Trophoblast cell (in vitro differentiated cells and primary cell): Measurements from ENCODE around the gene GOLPH3L.
A peak's percentile ranks its signal among the peaks of the same experiment; 100 is the strongest.
"Not testable (repeated sequence)": the region's sequence is repeated elsewhere in the genome, so short reads cannot be mapped to it uniquely, and the experiment has no call there.

Experiments used
- DNase-seq, 2 donors: peaks; one replicate each; pipeline ENCODE4 v3.0.0-alpha.2; 2016
- H2AFZ ChIP-seq: 2 replicates; pipeline ENCODE4 v1.6.1; 2013; ENCODE audit warnings: low read length, moderate library complexity, mild to moderate bottlenecking; ENCODE audit not compliant: insufficient read depth, poor library complexity
- H2AK5ac ChIP-seq: 2 replicates; pipeline ENCODE4 v1.6.1; 2013; ENCODE audit warnings: mild to moderate bottlenecking, low read length
- H2BK120ac ChIP-seq: 2 replicates; pipeline ENCODE4 v1.6.1; 2013; ENCODE audit warnings: low read length, mild to moderate bottlenecking, moderate library complexity; ENCODE audit not compliant: insufficient read depth, poor library complexity
- H2BK12ac ChIP-seq: 2 replicates; pipeline ENCODE4 v1.6.1; 2013; ENCODE audit warnings: mild to moderate bottlenecking, low read length, moderate library complexity
- H2BK5ac ChIP-seq: 2 replicates; pipeline ENCODE4 v1.6.1; 2013; ENCODE audit warnings: low read length, low read depth, moderate library complexity, mild to moderate bottlenecking; ENCODE audit not compliant: poor library complexity
- H3K14ac ChIP-seq: 2 replicates; pipeline ENCODE4 v1.6.1; 2013; ENCODE audit warnings: mild to moderate bottlenecking, low read length
- H3K18ac ChIP-seq: 2 replicates; pipeline ENCODE4 v1.6.1; 2013; ENCODE audit warnings: mild to moderate bottlenecking, low read length
- H3K23ac ChIP-seq: 2 replicates; pipeline ENCODE4 v1.6.1; 2013; ENCODE audit warnings: low read length
- H3K27ac ChIP-seq: 2 replicates; pipeline ENCODE4 v1.5.1; 2013; ENCODE audit warnings: low read depth, mild to moderate bottlenecking, inconsistent platforms, low read length, moderate library complexity
- H3K27me3 ChIP-seq: 2 replicates; pipeline ENCODE4 v1.6.1; 2013; ENCODE audit warnings: inconsistent platforms, mild to moderate bottlenecking, low read length, moderate library complexity; ENCODE audit not compliant: insufficient read depth
- H3K36me3 ChIP-seq, 2 experiments: 1 replicate in 1 of 2; 2 replicates in 1 of 2; pipeline ENCODE4 v1.6.1; 2013; ENCODE audit warnings: low read length in 2 of 2, mild to moderate bottlenecking in 2 of 2, moderate library complexity in 1 of 2; ENCODE audit not compliant: insufficient read depth in 2 of 2, control insufficient read depth in 1 of 2
- H3K4ac ChIP-seq: 2 replicates; pipeline ENCODE4 v1.6.1; 2013; ENCODE audit warnings: low read depth, mild to moderate bottlenecking, low read length, moderate library complexity
- H3K4me1 ChIP-seq, 2 experiments: 1 replicate in 1 of 2; 2 replicates in 1 of 2; pipeline ENCODE4 v1.6.1; 2013; ENCODE audit warnings: low read length in 2 of 2, mild to moderate bottlenecking in 2 of 2, moderate library complexity in 1 of 2; ENCODE audit not compliant: insufficient read depth in 2 of 2, control insufficient read depth in 1 of 2
- H3K4me2 ChIP-seq: 2 replicates; pipeline ENCODE4 v1.6.1; 2013; ENCODE audit warnings: inconsistent platforms, mild to moderate bottlenecking, low read length, moderate library complexity
- H3K4me3 ChIP-seq: 2 replicates; pipeline ENCODE4 v1.5.1; 2013; ENCODE audit warnings: mild to moderate bottlenecking, low read depth, low read length, inconsistent platforms
- H3K79me1 ChIP-seq: one replicate; pipeline ENCODE4 v1.6.1; 2013; ENCODE audit warnings: low read length
- H3K79me2 ChIP-seq: 2 replicates; pipeline ENCODE4 v1.6.1; 2013; ENCODE audit warnings: low read length, mild to moderate bottlenecking; ENCODE audit not compliant: control insufficient read depth, insufficient read depth, poor library complexity
- H3K9ac ChIP-seq: 2 replicates; pipeline ENCODE4 v1.6.1; 2013; ENCODE audit warnings: mild to moderate bottlenecking, low read length
- H3K9me3 ChIP-seq: 2 replicates; pipeline ENCODE4 v1.6.1; 2013; ENCODE audit warnings: low read depth, mild to moderate bottlenecking, control low read depth, inconsistent platforms, low read length; ENCODE audit not compliant: insufficient read depth
- H4K12ac ChIP-seq: 2 replicates; pipeline ENCODE4 v1.6.1; 2013; ENCODE audit warnings: low read depth, mild to moderate bottlenecking, low read length, moderate library complexity
- H4K8ac ChIP-seq: 2 replicates; pipeline ENCODE4 v1.6.1; 2013; ENCODE audit warnings: low read depth, mild to moderate bottlenecking, low read length, moderate library complexity
- H4K91ac ChIP-seq: one replicate; pipeline ENCODE4 v1.6.1; 2013; ENCODE audit warnings: low read depth, mild to moderate bottlenecking, low read length, moderate library complexity
- WGBS: extraction: QIAGEN DNeasy Blood & Tissue Kit; methylation state at CpG from one replicate; pipeline ENCODE4 v1.1.7; 2013; ENCODE audit warnings: missing lambda C conversion rate; ENCODE audit not compliant: insufficient read length, insufficient coverage; ENCODE audit errors: extremely low coverage; 5-methylcytosine and 5-hydroxymethylcytosine counted together

Gene GOLPH3L

GRCh38 chr1:150628766-150629114 lies 68.2 kb downstream of the GOLPH3L start:
- no CpG with 5 or more reads among the region's 9 CpGs for WGBS
- Histone ChIP-seq H2BK5ac (no peak overlapping the region), H4K8ac (no peak overlapping the region), H3K9ac (no peak overlapping the region), H3K36me3 (peaks cover 8 to 22% of the 10 kb centered on the region in 2 experiments), H3K4me2 (peak overlapping the region; percentile 95), H3K4me1 (peaks cover 9 to 12% of the 10 kb centered on the region in 2 experiments), H3K9me3 (no peaks in the 10 kb centered on the region), H3K23ac (no peak overlapping the region), H3K27ac (no peak overlapping the region), H3K79me2 (peaks cover 9% of the 10 kb centered on the region), H2AFZ (no peak overlapping the region), H4K91ac (no peak overlapping the region), H2BK12ac (no peak overlapping the region), H3K27me3 (no peaks in the 10 kb centered on the region), H3K4me3 (peak overlapping the region; percentile 76), H2BK120ac (no peak overlapping the region), H3K18ac (no peak overlapping the region), H3K79me1 (peaks cover 4% of the 10 kb centered on the region), H2AK5ac (no peak overlapping the region), H4K12ac (no peak overlapping the region), H3K4ac (peak overlapping the region; percentile 90), H3K14ac (no peak overlapping the region)
- no peak for DNase-seq

GRCh38 chr1:150627826-150628410 lies 69.0 kb downstream of the GOLPH3L start:
- no peak overlapping the region for H2AK5ac ChIP-seq
- H4K91ac ChIP-seq, result no peak overlapping the region
- no peak overlapping the region for H3K4me3 ChIP-seq
- no peaks in the 10 kb centered on the region for H3K9me3 ChIP-seq
- no peak for DNase-seq
- WGBS, result no CpG with 5 or more reads among the region's 5 CpGs
- H2BK12ac ChIP-seq, result no peak overlapping the region
- no peak overlapping the region for H3K18ac ChIP-seq
- peak overlapping the region; percentile 95 for H3K4me2 ChIP-seq
- no peak overlapping the region for H3K9ac ChIP-seq
- no peak overlapping the region for H4K12ac ChIP-seq
- peaks cover 4% of the 10 kb centered on the region for H3K79me1 ChIP-seq
- H3K14ac ChIP-seq, result no peak overlapping the region
- H2BK120ac ChIP-seq, result no peak overlapping the region
- peaks cover 10 to 26% of the 10 kb centered on the region in 2 experiments for H3K36me3 ChIP-seq
- peak overlapping the region; percentile 87 for H3K4ac ChIP-seq
- H3K23ac ChIP-seq, result no peak overlapping the region
- peak overlapping the region; percentile 9 for H3K27ac ChIP-seq
- peaks cover 12 to 14% of the 10 kb centered on the region in 2 experiments for H3K4me1 ChIP-seq
- no peaks in the 10 kb centered on the region for H3K27me3 ChIP-seq
- no peak overlapping the region for H2AFZ ChIP-seq
- H3K79me2 ChIP-seq, result peaks cover 10% of the 10 kb centered on the region
- no peak overlapping the region for H4K8ac ChIP-seq
- H2BK5ac ChIP-seq, result no peak overlapping the region

- Histone ChIP-seq H3K36me3 (peaks cover 12 to 35% of the 10 kb centered on the region in 2 experiments), H4K12ac (no peak overlapping the region), H2AK5ac (no peak overlapping the region), H3K4me2 (no peak overlapping the region), H3K23ac (no peak overlapping the region), H2BK12ac (no peak overlapping the region), H3K27ac (no peak overlapping the region), H3K4ac (no peak overlapping the region), H3K79me1 (peaks cover 4% of the 10 kb centered on the region), H3K18ac (no peak overlapping the region), H2BK120ac (no peak overlapping the region), H2AFZ (no peak overlapping the region), H4K91ac (no peak overlapping the region), H3K27me3 (no peaks in the 10 kb centered on the region), H3K79me2 (peaks cover 10% of the 10 kb centered on the region), H3K9ac (no peak overlapping the region), H3K4me3 (no peak overlapping the region), H2BK5ac (no peak overlapping the region), H3K9me3 (no peaks in the 10 kb centered on the region), H3K4me1 (peaks cover 12 to 14% of the 10 kb centered on the region in 2 experiments), H3K14ac (no peak overlapping the region), H4K8ac (no peak overlapping the region)
- no CpG with 5 or more reads among the region's 2 CpGs for WGBS
- no peak for DNase-seq
Measured at GRCh38 chr1:150626150-150626549, 70.8 kb downstream of the GOLPH3L start.

GRCh38 chr1:150624546-150624945 lies 72.4 kb downstream of the GOLPH3L start:
- H3K9me3 ChIP-seq, H3K79me1 ChIP-seq, H3K4me2 ChIP-seq, H2BK120ac ChIP-seq, H3K14ac ChIP-seq, H2BK5ac ChIP-seq, H2AK5ac ChIP-seq, H4K12ac ChIP-seq, H3K4me3 ChIP-seq, H3K4ac ChIP-seq, H2AFZ ChIP-seq, H3K18ac ChIP-seq, H2BK12ac ChIP-seq, H4K8ac ChIP-seq, H3K9ac ChIP-seq, H3K79me2 ChIP-seq, H3K4me1 ChIP-seq, H4K91ac ChIP-seq, DNase-seq, H3K23ac ChIP-seq, H3K27me3 ChIP-seq: not testable (repeated sequence)
- Histone ChIP-seq H3K36me3 (peaks cover 17 to 47% of the 10 kb centered on the region in 2 experiments), H3K27ac (peak overlapping the region; percentile 79)
- no CpG with 5 or more reads among the region's 1 CpG for WGBS
